Parathyroid adenoma (tissue), 2 donors: Measurements from ENCODE around the gene GNG13.

ENCODE experiments used
- H2AFZ ChIP-seq: fragments of 300-600 bp; sonication (generic); one replicate; pipeline ENCODE4 v1.7.0; 2017; ENCODE audit warnings: antibody characterized with exemption, mild to moderate bottlenecking
- H3K27ac ChIP-seq: fragments of 300-600 bp; sonication (generic); one replicate; pipeline ENCODE4 v1.7.0; 2017
- H3K27me3 ChIP-seq: fragments of 300-600 bp; sonication (generic); one replicate; pipeline ENCODE4 v1.7.0; 2017; ENCODE audit warnings: low read length; ENCODE audit not compliant: control insufficient read depth, insufficient read depth
- H3K36me3 ChIP-seq: fragments of 300-600 bp; sonication (generic); one replicate; pipeline ENCODE4 v1.7.0; 2017; ENCODE audit warnings: low read length; ENCODE audit not compliant: control insufficient read depth, insufficient read depth
- H3K4me1 ChIP-seq: fragments of 300-600 bp; sonication (generic); one replicate; pipeline ENCODE4 v1.7.0; 2017; ENCODE audit warnings: control low read depth
- H3K4me2 ChIP-seq: fragments of 300-600 bp; sonication (generic); one replicate; pipeline ENCODE4 v1.7.0; 2017; ENCODE audit warnings: low read length
- H3K4me3 ChIP-seq: fragments of 300-600 bp; sonication (generic); one replicate; pipeline ENCODE4 v1.7.0; 2017; ENCODE audit warnings: low read depth, low read length
- H3K79me2 ChIP-seq: fragments of 300-600 bp; sonication (generic); one replicate; pipeline ENCODE4 v1.7.0; 2017; ENCODE audit warnings: control low read depth
- H3K9ac ChIP-seq: fragments of 300-600 bp; sonication (generic); one replicate; pipeline ENCODE4 v1.7.0; 2017; ENCODE audit warnings: mild to moderate bottlenecking
- H3K9me3 ChIP-seq: fragments of 300-600 bp; sonication (generic); one replicate; pipeline ENCODE4 v1.7.0; 2017; ENCODE audit warnings: low read length; ENCODE audit not compliant: control insufficient read depth
- CTCF ChIP-seq: fragments of 300-600 bp; sonication (generic); IDR thresholded peaks from one replicate; pipeline ENCODE4 v1.7.0; 2017; ENCODE audit warnings: antibody characterized with exemption, mild to moderate bottlenecking
- donor health status: primary hyperparathyroidism.

The GNG13 gene

GRCh38 chr16:774086-775001, 26.2 kb downstream of the GNG13 start:
- H3K4me2 ChIP-seq: no peak overlapping the region
- no peaks in the 10 kb centered on the region for H3K79me2 ChIP-seq
- no peaks in the 10 kb centered on the region for H3K9me3 ChIP-seq
- H2AFZ ChIP-seq: no peak overlapping the region
- H3K27ac ChIP-seq: no peak overlapping the region
- H3K36me3 ChIP-seq: no peaks in the 10 kb centered on the region
- TF ChIP-seq CTCF: no peak
- H3K9ac ChIP-seq: no peak overlapping the region
- H3K4me1 ChIP-seq: no peaks in the 10 kb centered on the region
- H3K27me3 ChIP-seq: no peaks in the 10 kb centered on the region
- H3K4me3 ChIP-seq: no peak overlapping the region

DNA sequence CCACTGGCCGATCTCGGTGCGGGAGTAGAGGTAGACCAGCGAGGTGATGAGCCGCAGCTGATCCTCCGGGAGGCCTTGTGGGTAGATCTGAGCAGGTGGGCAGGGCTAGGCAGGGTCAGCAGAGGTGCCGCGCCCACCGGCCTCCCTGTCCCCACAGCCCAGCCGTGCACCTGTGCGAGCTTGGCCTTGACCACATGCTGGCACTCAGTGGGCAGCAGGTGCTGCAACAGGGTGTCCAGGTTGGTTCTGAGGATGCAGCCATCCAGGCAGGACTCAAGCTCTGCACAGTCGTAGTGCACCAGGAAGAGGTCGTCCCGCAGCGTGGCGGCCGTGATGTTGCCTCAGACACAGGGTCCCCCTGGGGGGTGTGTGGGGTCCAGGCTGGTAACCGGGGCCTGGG, 27.6 kb downstream of the GNG13 start:
- Histone ChIP-seq H3K4me1 (no peaks in the 10 kb centered on the region), H3K36me3 (no peaks in the 10 kb centered on the region), H3K27ac (no peak overlapping the region), H3K9ac (no peak overlapping the region), H3K27me3 (no peaks in the 10 kb centered on the region), H2AFZ (no peak overlapping the region), H3K4me2 (no peak overlapping the region), H3K79me2 (no peaks in the 10 kb centered on the region), H3K4me3 (no peak overlapping the region), H3K9me3 (no peaks in the 10 kb centered on the region)
- no peak for TF ChIP-seq CTCF

DNA sequence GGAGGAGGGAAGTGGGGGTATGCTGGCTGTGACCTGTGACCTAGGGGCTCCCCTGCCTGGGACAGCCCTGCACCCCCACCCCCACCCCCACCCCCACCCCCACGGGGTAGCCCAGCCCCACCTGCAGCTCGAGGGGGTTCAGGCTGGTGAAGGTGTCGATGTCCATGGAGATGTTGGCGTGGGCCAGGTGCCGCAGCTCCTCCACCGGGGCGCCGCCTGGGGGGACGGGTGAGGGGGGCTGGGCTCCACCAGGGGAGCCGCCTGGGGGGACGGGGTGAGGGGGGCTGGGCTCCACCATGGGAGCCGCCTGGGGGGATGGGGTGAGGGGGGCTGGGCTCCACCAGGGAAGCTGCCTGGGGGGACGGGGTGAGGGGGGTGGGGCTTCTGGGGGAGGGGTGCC, 30.1 kb downstream of the GNG13 start:
- Histone ChIP-seq H2AFZ (no peak overlapping the region), H3K27me3 (no peaks in the 10 kb centered on the region), H3K36me3 (no peaks in the 10 kb centered on the region), H3K79me2 (no peaks in the 10 kb centered on the region), H3K4me1 (no peaks in the 10 kb centered on the region), H3K9ac (no peak overlapping the region), H3K4me3 (no peak overlapping the region), H3K27ac (no peak overlapping the region), H3K9me3 (no peaks in the 10 kb centered on the region), H3K4me2 (no peak overlapping the region)
- TF ChIP-seq CTCF: no peak

DNA sequence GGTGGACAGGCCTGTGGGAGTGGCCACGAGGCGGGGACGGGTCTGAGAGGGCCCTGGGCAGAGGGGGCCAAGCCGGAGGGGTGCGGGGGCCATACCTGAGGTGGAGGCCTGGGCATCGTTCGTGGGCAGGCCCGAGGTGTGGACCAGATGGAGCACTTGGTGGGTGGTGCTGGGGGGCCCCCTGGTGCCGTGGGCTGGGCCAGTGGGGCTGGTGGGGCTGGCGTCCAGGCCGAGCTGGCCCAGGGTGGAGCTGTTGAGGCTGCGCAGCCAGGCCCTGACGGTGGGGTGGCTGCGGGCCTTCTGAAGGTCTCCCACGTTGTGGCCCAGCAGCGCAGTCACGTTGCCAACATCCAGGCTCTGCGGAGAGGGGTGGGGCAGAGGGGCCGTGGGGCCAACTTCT, 30.6 kb downstream of the GNG13 start:
- H3K36me3 ChIP-seq: no peaks in the 10 kb centered on the region
- no peak overlapping the region for H3K4me2 ChIP-seq
- no peaks in the 10 kb centered on the region for H3K4me1 ChIP-seq
- H3K27me3 ChIP-seq: no peaks in the 10 kb centered on the region
- H3K4me3 ChIP-seq: no peak overlapping the region
- H3K27ac ChIP-seq: no peak overlapping the region
- no peak overlapping the region for H3K9ac ChIP-seq
- TF ChIP-seq CTCF: no peak
- H3K9me3 ChIP-seq: no peaks in the 10 kb centered on the region
- H3K79me2 ChIP-seq: no peaks in the 10 kb centered on the region
- no peak overlapping the region for H2AFZ ChIP-seq
